K562 (cell line): ENCODE results near the gene CLDN15. TPM values are rescaled to one million over a fixed set of nuclear protein-coding genes. Genes with fewer than 3 reads are reported as not detected.

Experiments used
- TAL1 ChIP-seq: fragments of 450-650 bp; IDR thresholded peaks from 2 replicates; pipeline ENCODE4 v1.6.1; 2016; ENCODE audit warnings: mild to moderate bottlenecking
- ZNF12 ChIP-seq: sonication (generic); formaldehyde crosslinking; IDR thresholded peaks from 2 replicates; pipeline ENCODE4 v1.4.0; 2020; ENCODE audit warnings: mild to moderate bottlenecking, missing genetic modification reagents
- ZNF408 ChIP-seq: fragments of 250-450 bp; sonication (Bioruptor Pico); IDR thresholded peaks from 2 replicates; pipeline ENCODE4 v1.4.0; 2020; ENCODE audit warnings: low read depth, mild to moderate bottlenecking, moderate library complexity
- ZNF41 ChIP-seq: fragments of 250-450 bp; sonication (Bioruptor Pico); conservative IDR thresholded peaks from 2 replicates; pipeline ENCODE4 v1.4.0; 2020; ENCODE audit warnings: mild to moderate bottlenecking
- ZNF436 ChIP-seq: fragments of 250-450, 450-650 bp; sonication (Bioruptor Pico); formaldehyde crosslinking; IDR thresholded peaks from 2 replicates; pipeline ENCODE4 v1.7.0; 2020; ENCODE audit warnings: mild to moderate bottlenecking
- ZNF561 ChIP-seq: fragments of 450-650 bp; formaldehyde crosslinking; conservative IDR thresholded peaks from 2 replicates; pipeline ENCODE4 v1.4.0; 2020; ENCODE audit warnings: mild to moderate bottlenecking, moderate library complexity
- polyA plus RNA-seq, 8 experiments: library from polyadenylated mRNA; depleted of rRNA in 4 of 8; stranded (reverse) in 5 of 8; unstranded in 3 of 8; fragments of >200 nt; fragmentation: Nextera tagmentation in 2 of 8; fragmentation: Illumina TruSeq in 1 of 8; extraction: Ambion mirVana in 2 of 8; extraction: Trizol in 1 of 8; gene quantifications; 2 replicates each; pipeline versions ENCODE4 v1.2.1 to v1.2.3, GENCODE V29; 2011 to 2014; ENCODE audit warnings: inconsistent platforms in 1 of 8, missing spikeins in 1 of 8
- total RNA-seq, 7 experiments: library from RNA; depleted of rRNA in 6 of 7; stranded (reverse); fragments of >200 nt in 6 of 7; fragmentation: Illumina TruSeq in 2 of 7; extraction: Trizol in 2 of 7; gene quantifications; 2 replicates each; pipeline versions ENCODE4 v1.2.1 to v1.2.3, GENCODE V29; 2011 to 2021; ENCODE audit warnings: low replicate concordance in 1 of 7
- TF ChIP-seq, protein P1 (sequence below), 2 experiments: fragments of 450-650 bp; IDR thresholded peaks; 2 replicates each; pipeline ENCODE4 v1.6.1; 2018; ENCODE audit warnings: mild to moderate bottlenecking in 2 of 2, low read depth in 1 of 2; ENCODE audit not compliant: partially characterized antibody in 2 of 2
- TF ChIP-seq, protein P2 (sequence below), 2 experiments: fragments of 250-450 bp in 1 of 2; fragments of 450-650 bp in 1 of 2; sonication (Bioruptor Pico) in 1 of 2; IDR thresholded peaks; 2 replicates each; pipeline versions ENCODE4 v1.6.1 to v1.8.0; 2016 to 2021; ENCODE audit warnings: mild to moderate bottlenecking in 2 of 2, moderate library complexity in 2 of 2, missing compliant biosample characterization in 1 of 2, missing genetic modification characterization in 1 of 2
- TF ChIP-seq, protein P3 (sequence below): fragments of 450-650 bp; IDR thresholded peaks from 2 replicates; pipeline ENCODE4 v1.6.1; 2016; ENCODE audit warnings: missing biosample characterization, missing genetic modification characterization
- TF ChIP-seq, protein P4 (sequence below): sonication (generic); formaldehyde crosslinking; IDR thresholded peaks from 2 replicates; pipeline ENCODE4 v1.8.1; 2022; ENCODE audit warnings: missing genetic modification reagents
- TF ChIP-seq, protein P5 (sequence below): sonication (generic); formaldehyde crosslinking; IDR thresholded peaks from 2 replicates; pipeline ENCODE4 v1.8.0; 2022; ENCODE audit warnings: mild to moderate bottlenecking, missing genetic modification reagents, borderline replicate concordance

CLDN15 gene
- total and polyA plus RNA-seq, 9 of the 15 experiments (the other 6 are each of a cell fraction or from before 2014, with no cell fraction given), result 0.32 to 14.5 (median 7.4) TPM

DNA sequence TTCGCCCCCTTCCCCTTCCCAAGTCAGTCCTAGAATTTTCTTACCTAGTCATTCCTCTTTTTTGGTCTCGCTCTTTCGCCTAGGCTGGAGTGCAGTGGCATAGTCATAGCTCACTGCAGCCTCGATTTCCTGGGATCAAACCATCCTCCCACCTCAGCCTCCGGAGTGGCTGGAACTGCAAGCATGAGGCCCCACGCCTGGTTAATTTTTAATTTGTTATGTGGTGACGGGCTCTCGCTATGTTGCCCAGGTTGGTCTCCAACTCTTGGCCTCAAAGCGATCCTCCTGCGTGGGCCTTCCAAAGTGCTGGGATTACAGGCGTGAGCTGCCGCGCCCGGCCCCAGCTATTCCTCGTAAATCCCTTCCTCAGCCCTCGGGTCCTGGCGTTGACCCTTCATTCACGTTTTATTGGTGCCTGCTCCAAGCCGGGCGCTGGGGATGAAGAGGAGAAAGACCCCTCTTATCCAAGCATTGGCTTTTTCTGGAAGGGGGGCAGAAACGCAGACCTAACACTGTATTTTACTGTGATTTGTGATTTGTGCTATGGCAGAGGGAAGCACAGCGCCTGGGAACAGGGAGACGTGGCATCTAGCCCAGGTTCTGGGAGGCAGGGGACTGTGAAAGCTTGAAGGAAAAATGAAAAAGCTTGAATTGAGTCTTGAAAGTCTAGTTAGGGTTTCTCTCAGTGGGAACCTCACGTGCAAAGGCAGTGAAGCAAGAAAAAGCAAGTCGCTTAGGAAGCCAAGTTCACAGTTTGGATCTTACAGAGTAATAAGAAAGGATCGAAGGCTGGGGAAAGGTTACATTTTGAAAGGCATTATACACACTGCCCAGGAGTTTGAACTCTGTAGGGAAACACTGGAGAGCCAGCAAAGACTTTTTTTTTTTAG is 19.1 kb downstream of the CLDN15 start (continued):
- TF ChIP-seq, protein P1, sequence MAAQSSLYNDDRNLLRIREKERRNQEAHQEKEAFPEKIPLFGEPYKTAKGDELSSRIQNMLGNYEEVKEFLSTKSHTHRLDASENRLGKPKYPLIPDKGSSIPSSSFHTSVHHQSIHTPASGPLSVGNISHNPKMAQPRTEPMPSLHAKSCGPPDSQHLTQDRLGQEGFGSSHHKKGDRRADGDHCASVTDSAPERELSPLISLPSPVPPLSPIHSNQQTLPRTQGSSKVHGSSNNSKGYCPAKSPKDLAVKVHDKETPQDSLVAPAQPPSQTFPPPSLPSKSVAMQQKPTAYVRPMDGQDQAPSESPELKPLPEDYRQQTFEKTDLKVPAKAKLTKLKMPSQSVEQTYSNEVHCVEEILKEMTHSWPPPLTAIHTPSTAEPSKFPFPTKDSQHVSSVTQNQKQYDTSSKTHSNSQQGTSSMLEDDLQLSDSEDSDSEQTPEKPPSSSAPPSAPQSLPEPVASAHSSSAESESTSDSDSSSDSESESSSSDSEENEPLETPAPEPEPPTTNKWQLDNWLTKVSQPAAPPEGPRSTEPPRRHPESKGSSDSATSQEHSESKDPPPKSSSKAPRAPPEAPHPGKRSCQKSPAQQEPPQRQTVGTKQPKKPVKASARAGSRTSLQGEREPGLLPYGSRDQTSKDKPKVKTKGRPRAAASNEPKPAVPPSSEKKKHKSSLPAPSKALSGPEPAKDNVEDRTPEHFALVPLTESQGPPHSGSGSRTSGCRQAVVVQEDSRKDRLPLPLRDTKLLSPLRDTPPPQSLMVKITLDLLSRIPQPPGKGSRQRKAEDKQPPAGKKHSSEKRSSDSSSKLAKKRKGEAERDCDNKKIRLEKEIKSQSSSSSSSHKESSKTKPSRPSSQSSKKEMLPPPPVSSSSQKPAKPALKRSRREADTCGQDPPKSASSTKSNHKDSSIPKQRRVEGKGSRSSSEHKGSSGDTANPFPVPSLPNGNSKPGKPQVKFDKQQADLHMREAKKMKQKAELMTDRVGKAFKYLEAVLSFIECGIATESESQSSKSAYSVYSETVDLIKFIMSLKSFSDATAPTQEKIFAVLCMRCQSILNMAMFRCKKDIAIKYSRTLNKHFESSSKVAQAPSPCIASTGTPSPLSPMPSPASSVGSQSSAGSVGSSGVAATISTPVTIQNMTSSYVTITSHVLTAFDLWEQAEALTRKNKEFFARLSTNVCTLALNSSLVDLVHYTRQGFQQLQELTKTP (IDR thresholded peaks at IDR 0.05; ENCODE audit: low read depth in 1 of 2, partially characterized antibody in 2 of 2), result no peak
- TF ChIP-seq, protein P2, sequence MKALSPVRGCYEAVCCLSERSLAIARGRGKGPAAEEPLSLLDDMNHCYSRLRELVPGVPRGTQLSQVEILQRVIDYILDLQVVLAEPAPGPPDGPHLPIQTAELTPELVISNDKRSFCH (CRISPR knock-in tag; IDR thresholded peaks at IDR 0.05), result no peak
- TF ChIP-seq, protein P2 (tag; IDR thresholded peaks at IDR 0.05), result no peak
- TF ChIP-seq ZNF561 (CRISPR knock-in tag) (no peak), ZNF41 (CRISPR knock-in tag) (no peak), ZNF408 (CRISPR knock-in tag) (no peak), ZNF12 (CRISPR knock-in tag) (no peak), ZNF436 (no peak), TAL1 (no peak)
- TF ChIP-seq, protein P3, sequence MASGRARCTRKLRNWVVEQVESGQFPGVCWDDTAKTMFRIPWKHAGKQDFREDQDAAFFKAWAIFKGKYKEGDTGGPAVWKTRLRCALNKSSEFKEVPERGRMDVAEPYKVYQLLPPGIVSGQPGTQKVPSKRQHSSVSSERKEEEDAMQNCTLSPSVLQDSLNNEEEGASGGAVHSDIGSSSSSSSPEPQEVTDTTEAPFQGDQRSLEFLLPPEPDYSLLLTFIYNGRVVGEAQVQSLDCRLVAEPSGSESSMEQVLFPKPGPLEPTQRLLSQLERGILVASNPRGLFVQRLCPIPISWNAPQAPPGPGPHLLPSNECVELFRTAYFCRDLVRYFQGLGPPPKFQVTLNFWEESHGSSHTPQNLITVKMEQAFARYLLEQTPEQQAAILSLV (tag), result 0 out of 2 replicates have a peak, but pooled peaks have one; percentile 14
- TF ChIP-seq, protein P4, sequence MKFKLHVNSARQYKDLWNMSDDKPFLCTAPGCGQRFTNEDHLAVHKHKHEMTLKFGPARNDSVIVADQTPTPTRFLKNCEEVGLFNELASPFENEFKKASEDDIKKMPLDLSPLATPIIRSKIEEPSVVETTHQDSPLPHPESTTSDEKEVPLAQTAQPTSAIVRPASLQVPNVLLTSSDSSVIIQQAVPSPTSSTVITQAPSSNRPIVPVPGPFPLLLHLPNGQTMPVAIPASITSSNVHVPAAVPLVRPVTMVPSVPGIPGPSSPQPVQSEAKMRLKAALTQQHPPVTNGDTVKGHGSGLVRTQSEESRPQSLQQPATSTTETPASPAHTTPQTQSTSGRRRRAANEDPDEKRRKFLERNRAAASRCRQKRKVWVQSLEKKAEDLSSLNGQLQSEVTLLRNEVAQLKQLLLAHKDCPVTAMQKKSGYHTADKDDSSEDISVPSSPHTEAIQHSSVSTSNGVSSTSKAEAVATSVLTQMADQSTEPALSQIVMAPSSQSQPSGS, result no peak
- TF ChIP-seq, protein P5, sequence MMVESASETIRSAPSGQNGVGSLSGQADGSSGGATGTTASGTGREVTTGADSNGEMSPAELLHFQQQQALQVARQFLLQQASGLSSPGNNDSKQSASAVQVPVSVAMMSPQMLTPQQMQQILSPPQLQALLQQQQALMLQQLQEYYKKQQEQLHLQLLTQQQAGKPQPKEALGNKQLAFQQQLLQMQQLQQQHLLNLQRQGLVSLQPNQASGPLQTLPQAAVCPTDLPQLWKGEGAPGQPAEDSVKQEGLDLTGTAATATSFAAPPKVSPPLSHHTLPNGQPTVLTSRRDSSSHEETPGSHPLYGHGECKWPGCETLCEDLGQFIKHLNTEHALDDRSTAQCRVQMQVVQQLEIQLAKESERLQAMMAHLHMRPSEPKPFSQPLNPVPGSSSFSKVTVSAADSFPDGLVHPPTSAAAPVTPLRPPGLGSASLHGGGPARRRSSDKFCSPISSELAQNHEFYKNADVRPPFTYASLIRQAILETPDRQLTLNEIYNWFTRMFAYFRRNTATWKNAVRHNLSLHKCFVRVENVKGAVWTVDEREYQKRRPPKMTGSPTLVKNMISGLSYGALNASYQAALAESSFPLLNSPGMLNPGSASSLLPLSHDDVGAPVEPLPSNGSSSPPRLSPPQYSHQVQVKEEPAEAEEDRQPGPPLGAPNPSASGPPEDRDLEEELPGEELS (CRISPR knock-in tag), result no peak
